PFSK-1 (cell line): ENCODE results near the gene PPP1R2.

Experiments used
- FOXP2 ChIP-seq: optimal IDR thresholded peaks from 2 replicates; pipeline ENCODE3; 2011; ENCODE audit warnings: borderline replicate concordance, control low read depth, inconsistent platforms; ENCODE audit not compliant: insufficient read depth; ENCODE audit errors: extremely low read length, extremely low read depth
- POLR2AphosphoS5 ChIP-seq: IDR thresholded peaks from 2 replicates; pipeline ENCODE4 v1.6.1; 2012; ENCODE audit warnings: low read depth, mild to moderate bottlenecking, control low read depth, low read length, moderate library complexity
- REST ChIP-seq, 2 experiments: IDR thresholded peaks; 2 replicates each; pipeline versions ENCODE4 v1.6.1 to v1.8.0; 2011 to 2012; ENCODE audit warnings: low read depth in 2 of 2, low read length in 2 of 2, control low read depth in 1 of 2, inconsistent platforms in 1 of 2, mild to moderate bottlenecking in 1 of 2, moderate library complexity in 1 of 2; ENCODE audit not compliant: insufficient read depth in 1 of 2
- SIN3A ChIP-seq: IDR thresholded peaks from 2 replicates; pipeline ENCODE4 v1.6.1; 2012; ENCODE audit warnings: mild to moderate bottlenecking, low read length, moderate library complexity, borderline replicate concordance; ENCODE audit not compliant: insufficient read depth
- TAF1 ChIP-seq: IDR thresholded peaks from 2 replicates; pipeline ENCODE4 v1.6.1; 2012; ENCODE audit warnings: low read length, control low read depth, borderline replicate concordance; ENCODE audit not compliant: insufficient read depth

PPP1R2 gene

GRCh38 chr3:195540511-195540910, 2.6 kb downstream of the PPP1R2 start:
- TF ChIP-seq POLR2AphosphoS5: no peak

DNA sequence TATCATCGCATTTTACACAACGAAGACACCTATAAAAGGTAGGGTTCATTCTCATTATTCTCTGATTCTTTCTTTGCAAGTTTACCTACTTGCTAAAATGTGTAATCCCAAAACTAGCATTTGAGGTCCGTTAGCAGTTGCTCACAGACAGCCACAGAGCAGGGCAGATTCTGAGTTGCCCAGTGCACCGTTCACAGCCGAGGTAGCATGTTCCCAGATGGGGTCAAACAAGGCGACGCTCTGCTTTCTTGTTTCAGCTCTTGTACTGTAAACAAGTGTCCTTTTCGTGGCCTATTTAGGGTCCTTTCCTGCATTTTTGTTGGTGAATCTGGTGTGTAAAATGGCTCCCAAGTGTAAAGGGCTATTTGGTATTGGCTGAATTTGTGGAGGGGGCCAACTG, 3.1 kb downstream of the PPP1R2 start:
- TF ChIP-seq POLR2AphosphoS5 (no peak), FOXP2 (no peak), REST (IDR thresholded peaks at IDR 0.05; ENCODE audit: insufficient read depth in 1 of 2, low read depth in 2 of 2, low read length in 2 of 2) (no peak), SIN3A (no peak), TAF1 (no peak)

DNA sequence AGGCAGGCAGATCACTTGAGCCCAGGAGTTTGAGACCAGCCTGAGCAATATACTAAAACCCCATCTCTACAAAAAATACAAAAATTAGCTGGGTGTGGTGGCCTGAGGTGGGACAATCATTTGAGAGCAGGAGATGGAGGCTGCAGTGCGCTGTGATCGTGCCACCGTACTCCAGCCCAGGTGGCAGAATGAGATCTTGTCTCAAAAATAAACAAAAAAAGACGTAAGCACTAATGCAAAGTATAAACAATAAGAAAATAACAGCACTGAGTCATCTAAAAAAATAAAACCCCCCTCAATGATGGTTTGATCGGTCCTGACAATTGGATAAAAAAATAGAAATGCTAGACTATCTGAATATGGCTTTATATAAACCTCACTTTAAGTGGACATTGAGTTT, 3.6 kb downstream of the PPP1R2 start:
- TF ChIP-seq REST (IDR thresholded peaks at IDR 0.05; ENCODE audit: insufficient read depth in 1 of 2, low read depth in 2 of 2, low read length in 2 of 2) (no peak), POLR2AphosphoS5 (no peak), FOXP2 (no peak), SIN3A (no peak), TAF1 (no peak)

DNA sequence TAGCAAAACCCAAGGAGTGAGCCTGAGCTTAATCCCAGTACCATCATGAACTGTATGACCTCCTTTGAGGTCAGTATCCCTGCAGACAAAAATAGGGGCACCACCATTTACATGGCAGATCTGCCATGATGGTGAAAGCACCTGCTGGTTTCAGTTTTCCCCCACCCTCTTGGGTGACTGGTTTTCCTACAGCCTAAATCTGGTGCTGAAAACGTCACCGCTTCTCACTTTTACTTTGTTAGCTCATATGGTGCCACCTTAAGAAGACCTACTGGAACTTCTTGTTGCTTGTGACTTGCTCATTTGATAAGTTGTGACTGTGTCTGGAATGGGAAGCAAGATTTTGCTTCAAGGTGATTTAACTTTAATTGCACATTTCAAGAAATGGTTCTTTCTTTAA, 5.1 kb downstream of the PPP1R2 start:
- TF ChIP-seq FOXP2 (no peak), REST (IDR thresholded peaks at IDR 0.05; ENCODE audit: insufficient read depth in 1 of 2, low read depth in 2 of 2, low read length in 2 of 2) (no peak)

GRCh38 chr3:195535293-195535692, 7.8 kb downstream of the PPP1R2 start:
- TF ChIP-seq POLR2AphosphoS5 (no peak), FOXP2 (no peak), REST (IDR thresholded peaks at IDR 0.05; ENCODE audit: insufficient read depth in 1 of 2, low read depth in 2 of 2, low read length in 2 of 2) (no peak), SIN3A (no peak), TAF1 (no peak)
